Activated T-helper 1 cell treated with anti-CD3 and anti-CD28 coated beads, Interleukin-12 subunit alpha, Interleukin-12 subunit beta, Interleukin-2, Interleukin-4 antibody, amounts not matched to agents 30 ng/mL and 10 ng/mL and 1 ng/mL, durations not matched to agents 14 hours and 24 hours and 36 hours (primary cell): ENCODE data around the gene GRN. TPM values are rescaled to one million over a fixed set of nuclear protein-coding genes. Genes with fewer than 3 reads are reported as not detected.
A peak's percentile ranks its signal among the peaks of the same experiment; 100 is the strongest.
"Not testable (repeated sequence)": the region's sequence is repeated elsewhere in the genome, so short reads cannot be mapped to it uniquely, and the experiment has no call there.

ENCODE experiments used
- DNase-seq: peaks from one replicate; pipeline ENCODE4 v3.0.0; 2021; ENCODE audit warnings: low spot score
- H3K27ac Mint-ChIP-seq: one replicate; pipeline ENCODE4 v1.8.0; 2021; ENCODE audit warnings: mild to moderate bottlenecking, mixed read lengths
- H3K27me3 Mint-ChIP-seq: one replicate; pipeline ENCODE4 v1.8.0; 2022; ENCODE audit warnings: mild to moderate bottlenecking, moderate library complexity, mixed read lengths; ENCODE audit not compliant: insufficient read depth
- H3K36me3 Mint-ChIP-seq: one replicate; pipeline ENCODE4 v1.8.0; 2021; ENCODE audit warnings: low read depth, mixed read lengths
- H3K4me1 Mint-ChIP-seq: one replicate; pipeline ENCODE4 v1.8.0; 2021; ENCODE audit warnings: low read depth, mixed read lengths
- H3K4me3 Mint-ChIP-seq: one replicate; pipeline ENCODE4 v1.8.0; 2021; ENCODE audit warnings: mild to moderate bottlenecking, moderate library complexity, mixed read lengths
- H3K9me3 Mint-ChIP-seq: one replicate; pipeline ENCODE4 v1.8.0; 2021; ENCODE audit warnings: mixed read lengths
- intact Hi-C: fragments of 100-400 bp; cut with micrococcal nuclease; formaldehyde crosslinking; loops from one replicate; pipeline ENCODE4 v1.15.1; 2024
- total RNA-seq: library from RNA; stranded (reverse); gene quantifications from 2 replicates; pipeline ENCODE4 v1.2.3, GENCODE V29; 2022

GRN gene
- total RNA-seq, 1 donor from 2014 or later: 42.9 TPM

GRCh38 chr17:44361292-44362260 is 16.5 kb downstream of the GRN start:
- Mint-ChIP-seq H3K36me3 (no peaks in the 10 kb centered on the region), H3K27me3 (peaks cover 45% of the 10 kb centered on the region), H3K4me1 (no peaks in the 10 kb centered on the region), H3K4me3 (no peak overlapping the region), H3K9me3 (no peaks in the 10 kb centered on the region), H3K27ac (no peak overlapping the region)
- no peak for DNase-seq
- intact Hi-C loops: no loop called here

DNA sequence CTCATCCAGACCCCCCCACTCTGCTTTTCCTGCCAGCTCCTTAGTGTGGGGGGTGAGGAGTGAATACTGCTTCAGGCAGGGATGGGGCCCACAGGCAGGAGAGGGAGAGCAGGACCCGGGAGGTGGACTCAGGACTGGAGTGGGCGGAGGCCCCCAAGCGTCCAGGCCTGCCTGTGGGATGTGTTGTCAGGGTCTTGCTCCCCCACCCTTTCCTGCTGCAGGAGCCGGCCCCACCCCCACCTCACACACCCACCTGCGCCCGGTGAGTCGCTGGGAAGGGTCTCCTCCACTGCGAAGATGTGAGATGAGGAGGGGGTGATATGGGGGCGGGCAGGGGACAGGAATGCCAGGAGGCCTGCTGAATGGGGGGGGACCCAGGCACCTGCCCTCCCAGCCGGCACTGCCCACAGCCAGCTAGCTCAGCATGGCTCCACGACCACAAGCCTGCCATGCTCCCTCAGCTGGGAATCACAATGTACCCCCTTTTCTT is 17.4 kb downstream of the GRN start:
- Mint-ChIP-seq H3K36me3 (no peaks in the 10 kb centered on the region), H3K27me3 (peaks cover 49% of the 10 kb centered on the region), H3K9me3 (no peaks in the 10 kb centered on the region), H3K27ac (no peak overlapping the region), H3K4me1 (no peaks in the 10 kb centered on the region), H3K4me3 (peak overlapping the region; percentile 39)
- no peak for DNase-seq
- intact Hi-C loops: no loop called here

- H3K27me3 Mint-ChIP-seq: peaks cover 49% of the 10 kb centered on the region
- H3K4me1 Mint-ChIP-seq: no peaks in the 10 kb centered on the region
- no peak for DNase-seq
- no peak overlapping the region for H3K27ac Mint-ChIP-seq
- no peaks in the 10 kb centered on the region for H3K9me3 Mint-ChIP-seq
- intact Hi-C loops: loop anchor here (1.0 kb wide), 2 partner anchors 18 to 22 kb away; partner anchors contain the start of gene GRN
- peak overlapping the region; percentile 78 for H3K4me3 Mint-ChIP-seq
- no peaks in the 10 kb centered on the region for H3K36me3 Mint-ChIP-seq
Observed at GRCh38 chr17:44362949-44363612, 18.0 kb downstream of the GRN start.

DNA sequence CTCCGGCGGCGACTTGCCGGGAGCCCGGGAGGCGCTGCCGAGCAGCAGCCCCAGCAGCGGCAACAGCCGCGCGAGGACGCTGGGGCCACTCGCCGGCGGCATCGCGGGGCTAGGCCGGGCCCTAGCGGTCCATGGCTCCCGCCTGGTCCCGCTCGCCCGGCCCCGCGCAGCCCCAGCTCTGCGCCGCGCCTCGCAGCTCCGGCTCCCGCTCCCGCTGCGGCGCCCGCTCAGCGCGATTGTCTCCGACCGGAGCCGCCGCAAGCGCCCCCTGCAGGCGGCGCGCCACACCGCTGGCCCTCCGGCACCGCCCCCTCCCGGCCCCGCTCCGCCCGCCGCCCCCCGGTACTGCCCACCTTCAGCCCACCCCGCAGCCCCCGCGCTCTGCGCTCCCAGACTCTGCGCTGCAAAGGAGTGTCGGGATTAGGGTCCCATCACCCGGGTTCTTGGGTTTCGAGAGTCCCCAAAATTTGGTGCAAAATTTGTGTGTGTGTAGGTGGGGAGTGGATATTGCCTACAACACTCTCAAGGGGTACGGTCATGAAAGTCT is 18.6 kb downstream of the GRN start, which contains the start of gene FAM171A2:
Gene FAM171A2, minus strand, starts transcription at position 241 of the 547 bp plus-strand sequence. Its CDS starts 139 bp downstream, at position 102.
- H3K27ac Mint-ChIP-seq: no peak within 1 kb of the TSS
- intact Hi-C loops: loop anchor here (1.0 kb wide), 2 partner anchors 18 to 22 kb away; partner anchors contain the start of gene GRN
- H3K4me3 Mint-ChIP-seq: peak within 1 kb of the TSS; percentile 78
- no peaks in the 10 kb centered on the region for H3K9me3 Mint-ChIP-seq
- H3K27me3 Mint-ChIP-seq: peaks cover 47% of the 10 kb centered on the region
- H3K4me1 Mint-ChIP-seq: no peaks in the 10 kb centered on the region
- H3K36me3 Mint-ChIP-seq: no peaks in the 10 kb centered on the region
- DNase-seq: peak; percentile 59

- H3K27me3 Mint-ChIP-seq: peaks cover 46% of the 10 kb centered on the region
- H3K4me1 Mint-ChIP-seq, H3K4me3 Mint-ChIP-seq, H3K27ac Mint-ChIP-seq, intact Hi-C loops, H3K9me3 Mint-ChIP-seq, H3K36me3 Mint-ChIP-seq, DNase-seq: not testable (repeated sequence)
Observed at GRCh38 chr17:44365051-44365450, 19.9 kb downstream of the GRN start.

DNA sequence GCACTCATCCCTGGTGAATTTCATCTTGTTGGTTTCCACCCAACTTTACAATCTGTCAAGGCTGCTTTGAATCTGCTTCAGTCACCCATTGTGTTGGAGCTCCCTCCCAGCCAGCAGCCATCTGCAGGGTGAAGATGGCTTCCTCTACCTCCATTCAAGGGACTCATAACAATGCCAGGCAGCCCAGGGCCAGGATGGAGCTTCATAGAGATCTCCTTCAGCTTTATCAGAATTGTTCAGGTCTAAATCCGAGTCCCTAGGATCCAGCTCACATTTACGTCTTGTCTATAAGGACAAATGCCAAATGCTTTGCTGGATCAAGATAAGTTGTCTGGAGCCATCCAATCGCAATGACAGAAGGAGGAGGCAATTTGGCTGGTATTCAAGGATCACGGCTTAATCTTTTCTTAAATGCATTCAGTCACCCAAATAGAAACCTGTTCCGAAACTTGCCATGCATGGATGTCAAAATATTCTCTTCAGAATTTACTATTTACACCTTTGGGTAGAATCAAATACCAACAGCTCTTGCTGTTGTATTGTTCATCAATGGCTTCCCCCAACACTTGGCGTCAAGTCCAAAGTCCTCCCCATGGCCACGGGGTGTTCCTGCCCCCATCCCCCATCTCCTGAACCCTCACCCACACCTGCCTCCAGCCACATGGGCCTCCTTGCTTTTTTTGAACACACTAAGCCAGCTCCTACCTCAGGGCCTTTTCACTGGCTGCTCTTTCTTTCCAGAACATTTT is 22.3 kb downstream of the GRN start:
- H3K27me3 Mint-ChIP-seq: peaks cover 37% of the 10 kb centered on the region
- H3K27ac Mint-ChIP-seq: no peak overlapping the region
- peaks cover 7% of the 10 kb centered on the region for H3K4me1 Mint-ChIP-seq
- intact Hi-C loops: no loop called here
- no peak overlapping the region for H3K4me3 Mint-ChIP-seq
- no peak for DNase-seq
- H3K36me3 Mint-ChIP-seq: no peaks in the 10 kb centered on the region
- H3K9me3 Mint-ChIP-seq: no peaks in the 10 kb centered on the region

DNA sequence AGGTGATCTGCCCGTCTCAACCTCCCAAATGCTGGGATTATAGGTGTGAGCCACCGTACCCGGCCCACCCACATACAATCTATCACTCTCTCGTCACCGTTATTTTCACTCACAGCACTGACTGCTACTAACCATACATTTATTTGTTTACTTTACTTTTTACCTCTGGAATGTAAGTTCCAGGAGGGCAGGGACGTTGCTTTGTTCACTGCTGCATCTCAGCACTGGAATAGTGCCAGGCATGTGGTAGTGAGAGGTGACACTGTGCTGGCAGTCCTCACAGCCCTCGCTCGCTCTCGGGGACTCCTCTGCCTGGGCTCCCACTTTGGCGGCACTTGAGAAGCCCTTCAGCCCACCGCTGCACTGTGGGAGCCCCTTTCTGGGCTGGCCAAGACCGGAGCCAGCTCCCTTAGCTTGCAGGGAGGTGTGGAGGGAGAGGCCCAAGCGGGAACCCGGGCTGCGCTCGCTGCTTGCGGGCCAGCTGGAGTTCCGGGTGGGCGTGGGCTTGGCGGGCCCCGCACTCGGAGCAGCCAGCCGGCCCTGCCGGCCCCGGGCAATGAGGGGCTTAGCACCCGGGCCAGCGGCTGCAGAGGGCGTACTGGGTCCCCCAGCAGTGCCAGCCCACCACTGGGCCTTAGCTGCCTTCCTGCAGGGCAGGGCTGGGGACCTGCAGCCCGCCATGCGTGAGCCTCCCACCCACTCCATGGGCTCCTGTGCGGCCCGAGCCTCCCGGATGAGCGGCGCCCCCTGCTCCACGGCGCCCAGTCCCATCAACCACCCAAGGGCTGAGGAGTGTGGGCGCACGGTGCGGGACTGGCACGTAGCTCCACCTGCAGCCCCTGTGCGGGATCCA is 23.5 kb downstream of the GRN start:
- intact Hi-C loops, H3K36me3 Mint-ChIP-seq, H3K4me3 Mint-ChIP-seq, H3K9me3 Mint-ChIP-seq, H3K4me1 Mint-ChIP-seq, H3K27ac Mint-ChIP-seq, DNase-seq: not testable (repeated sequence)
- H3K27me3 Mint-ChIP-seq: peaks cover 37% of the 10 kb centered on the region

- H3K9me3 Mint-ChIP-seq, H3K36me3 Mint-ChIP-seq, H3K4me1 Mint-ChIP-seq, H3K27ac Mint-ChIP-seq, DNase-seq, intact Hi-C loops: not testable (repeated sequence)
- Mint-ChIP-seq H3K4me3 (peak overlapping the region; percentile 26), H3K27me3 (peaks cover 33% of the 10 kb centered on the region)
Observed at GRCh38 chr17:44369414-44370023, 24.4 kb downstream of the GRN start.

- Mint-ChIP-seq H3K4me3 (no peak overlapping the region), H3K36me3 (no peaks in the 10 kb centered on the region), H3K4me1 (peaks cover 7% of the 10 kb centered on the region), H3K27ac (no peak overlapping the region), H3K9me3 (no peaks in the 10 kb centered on the region), H3K27me3 (peaks cover 20% of the 10 kb centered on the region)
- DNase-seq: no peak
- intact Hi-C loops: no loop called here
Observed at GRCh38 chr17:44372036-44372435, 26.9 kb downstream of the GRN start.

- Mint-ChIP-seq H3K9me3 (no peaks in the 10 kb centered on the region), H3K36me3 (no peaks in the 10 kb centered on the region), H3K4me1 (peaks cover 4% of the 10 kb centered on the region), H3K27ac (no peak overlapping the region), H3K27me3 (peaks cover 16% of the 10 kb centered on the region), H3K4me3 (no peak overlapping the region)
- DNase-seq: no peak
- intact Hi-C loops: no loop called here
Observed at GRCh38 chr17:44374306-44375195, 29.4 kb downstream of the GRN start.
